COR-L47 (cell line): ENCODE results near the gene TNNT2.

Source experiments
- DNase-seq: peaks from one replicate; lab custom pipeline; 2025; lab: John Stamatoyannopoulos, UW

TNNT2 gene

DNA sequence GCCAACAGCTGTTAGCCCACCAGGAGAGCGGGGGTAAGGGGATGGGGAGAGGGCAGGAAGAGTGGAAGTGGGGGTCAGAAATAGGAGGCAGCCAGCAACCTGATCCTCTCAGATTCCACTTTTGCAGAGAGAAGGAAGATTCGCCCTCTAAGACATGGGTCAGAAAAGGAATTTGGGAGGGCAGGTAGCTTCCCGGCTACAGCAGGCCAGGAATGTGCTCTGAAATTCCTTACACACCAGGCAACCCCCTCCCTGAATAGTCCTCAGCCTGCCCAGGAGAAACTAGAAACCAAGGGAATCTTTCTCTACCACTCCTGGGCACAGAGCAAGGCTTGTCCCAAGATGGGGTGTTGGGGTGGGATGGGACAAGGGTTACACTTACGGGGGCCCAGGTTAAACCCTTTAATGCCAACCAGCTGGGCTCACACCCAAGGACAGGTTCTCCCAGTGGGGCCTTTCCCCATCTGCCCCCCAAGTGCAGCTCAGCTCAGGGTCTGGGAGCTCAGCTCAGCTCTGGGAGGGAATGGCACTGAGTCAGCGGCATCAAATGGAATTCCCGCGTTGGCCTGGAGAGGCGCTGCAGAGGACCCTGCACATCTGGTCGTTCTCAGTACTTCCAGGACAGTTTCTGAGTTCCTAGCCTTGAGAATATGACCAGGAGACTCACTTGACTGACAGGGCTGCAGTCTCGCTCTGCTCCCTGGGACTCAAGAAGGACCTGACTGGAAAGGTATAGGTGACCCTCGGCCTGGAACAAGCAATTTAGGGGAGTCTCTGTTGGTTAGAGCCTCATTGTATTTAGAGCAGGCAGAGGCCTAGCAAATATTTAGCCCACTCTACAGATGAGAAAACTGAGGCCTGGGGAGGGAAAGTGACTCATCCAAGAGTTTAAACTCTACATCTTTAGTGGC, 761 bp downstream of the TNNT2 start:
- DNase-seq = no peak

DNA sequence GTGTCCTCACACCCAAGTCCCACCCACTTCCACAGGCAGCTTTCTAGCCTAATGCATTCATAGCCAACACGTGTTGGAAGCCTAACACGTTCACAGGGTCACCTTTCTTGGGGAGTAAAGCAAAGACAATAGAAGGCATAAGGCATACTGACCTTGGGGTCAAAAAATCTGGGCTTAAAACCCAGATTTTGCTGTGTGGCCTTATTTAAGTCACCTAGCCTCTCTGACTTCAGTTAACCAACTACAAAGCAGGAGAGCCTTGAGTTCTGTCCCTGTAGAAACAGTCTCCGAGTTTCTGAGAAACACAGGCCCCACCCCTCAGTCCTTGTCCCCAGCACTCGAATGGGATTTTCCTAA, 1.4 kb downstream of the TNNT2 start:
- DNase-seq = no peak

DNA sequence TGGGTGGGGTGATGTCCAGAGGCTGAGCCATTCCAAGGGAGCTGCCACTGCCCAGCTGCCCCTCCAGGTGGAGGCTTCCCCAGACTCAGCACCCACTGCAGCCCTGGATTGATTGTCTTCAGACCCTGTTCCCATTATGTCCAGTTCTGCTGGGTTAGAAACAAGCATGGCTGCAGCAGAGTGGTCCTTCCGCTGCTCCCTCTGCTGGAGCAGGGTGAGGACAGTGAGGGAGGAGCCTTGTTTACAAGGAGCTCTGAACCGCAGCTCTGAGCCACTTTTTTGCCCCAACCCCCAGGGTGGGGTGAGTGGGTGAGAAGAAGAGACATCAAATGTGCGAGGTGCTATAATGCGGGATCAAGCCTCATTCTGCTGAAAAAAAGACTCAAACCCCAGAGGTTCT, 2.3 kb downstream of the TNNT2 start:
- DNase-seq = no peak

DNA sequence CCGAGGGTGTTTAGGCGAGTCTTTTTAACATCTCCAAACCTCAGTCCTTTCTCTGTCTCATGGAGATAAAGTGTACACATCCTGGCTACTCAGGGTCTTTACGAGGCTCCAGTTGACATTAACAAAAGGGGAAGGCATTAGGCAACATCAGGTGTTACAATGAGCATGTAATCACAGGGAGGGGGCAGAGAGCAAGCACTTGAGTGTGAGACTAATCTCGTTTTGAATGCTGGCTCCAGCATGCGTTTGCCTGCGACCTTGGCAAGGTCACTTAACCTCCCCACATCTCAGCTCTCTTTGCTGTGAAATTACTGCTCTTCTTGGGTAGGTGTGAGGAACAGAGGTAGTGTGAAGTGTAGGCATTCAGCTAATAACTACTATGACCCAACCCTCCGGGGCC, 3.1 kb downstream of the TNNT2 start:
- DNase-seq = no peak

DNA sequence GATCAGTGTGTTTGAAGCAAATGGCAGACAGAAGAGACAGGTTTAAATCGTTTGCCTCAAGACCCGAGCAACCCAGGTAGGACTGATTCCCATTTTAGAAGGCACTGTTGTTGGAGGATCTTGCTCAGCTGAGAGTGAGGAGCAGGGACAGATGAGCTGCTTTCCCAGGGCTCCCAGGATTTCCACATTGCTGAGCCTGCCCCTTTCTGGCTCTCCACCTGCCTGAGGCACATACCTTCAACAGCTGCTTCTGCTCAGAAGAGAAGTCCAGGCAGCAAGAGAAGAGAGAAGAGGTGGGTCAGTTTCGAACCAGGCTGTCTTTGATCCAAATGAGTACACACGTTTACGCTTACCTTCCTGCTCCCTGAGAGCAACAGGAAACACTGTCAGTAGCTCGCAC, 5.7 kb downstream of the TNNT2 start:
- no peak for DNase-seq

DNA sequence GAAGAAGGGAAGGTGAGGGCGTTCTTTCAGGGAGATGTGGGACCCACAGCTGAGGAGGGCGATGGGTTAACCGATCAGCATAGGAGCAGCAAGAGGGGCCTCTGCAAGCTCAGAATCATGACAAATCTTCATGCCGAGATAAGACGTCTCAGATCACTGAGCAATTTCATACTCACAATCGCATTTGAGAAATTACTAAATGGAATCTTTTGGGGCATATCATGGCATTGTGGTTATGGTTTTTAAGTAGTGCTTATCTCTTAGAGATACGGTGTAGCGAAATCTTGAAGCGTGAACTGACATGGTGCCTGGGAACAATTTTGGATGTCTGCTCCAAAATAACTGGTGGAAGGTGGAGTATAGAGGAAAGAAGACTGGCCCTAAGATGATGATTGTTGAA, 6.2 kb downstream of the TNNT2 start:
- DNase-seq = no peak

DNA sequence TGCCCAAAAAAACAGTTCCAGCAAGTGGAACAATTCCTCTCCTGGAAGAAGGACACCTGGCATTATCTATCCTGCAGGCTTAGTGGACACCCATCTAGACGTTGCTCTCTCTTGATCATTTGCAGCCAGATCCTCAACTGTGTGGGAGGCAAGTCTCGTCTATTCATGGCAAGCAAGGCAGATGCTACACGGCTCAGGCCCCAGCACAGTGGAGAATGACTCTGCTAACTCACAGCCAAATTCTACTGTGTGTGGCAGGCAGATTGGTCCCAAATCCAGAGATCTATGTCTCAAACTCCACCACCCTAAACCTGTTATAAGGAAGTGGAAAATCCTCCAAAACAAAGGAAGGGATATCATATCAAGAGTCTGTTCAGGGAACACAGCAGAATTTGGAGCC, 7.0 kb downstream of the TNNT2 start:
- DNase-seq = no peak

DNA sequence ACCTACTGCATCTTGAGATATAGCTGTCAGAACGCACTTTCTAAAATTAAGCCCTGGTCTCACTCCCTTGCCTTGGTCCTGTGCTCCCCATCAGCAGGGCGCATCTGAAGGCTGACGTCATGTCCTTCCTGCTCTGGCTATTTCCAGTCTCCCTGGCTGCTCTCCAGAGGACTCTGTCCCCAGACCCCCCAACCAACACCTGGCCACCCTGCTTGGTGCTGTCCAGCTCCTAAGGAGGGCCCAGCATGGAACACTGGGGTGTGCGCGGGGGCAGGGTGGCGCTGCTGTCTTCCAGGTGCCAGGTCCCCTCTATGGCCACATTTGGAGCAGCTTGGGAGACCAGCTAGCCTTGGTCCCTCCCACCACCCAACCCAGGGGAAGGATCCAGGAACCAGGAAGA, 8.3 kb downstream of the TNNT2 start:
- DNase-seq = no peak

DNA sequence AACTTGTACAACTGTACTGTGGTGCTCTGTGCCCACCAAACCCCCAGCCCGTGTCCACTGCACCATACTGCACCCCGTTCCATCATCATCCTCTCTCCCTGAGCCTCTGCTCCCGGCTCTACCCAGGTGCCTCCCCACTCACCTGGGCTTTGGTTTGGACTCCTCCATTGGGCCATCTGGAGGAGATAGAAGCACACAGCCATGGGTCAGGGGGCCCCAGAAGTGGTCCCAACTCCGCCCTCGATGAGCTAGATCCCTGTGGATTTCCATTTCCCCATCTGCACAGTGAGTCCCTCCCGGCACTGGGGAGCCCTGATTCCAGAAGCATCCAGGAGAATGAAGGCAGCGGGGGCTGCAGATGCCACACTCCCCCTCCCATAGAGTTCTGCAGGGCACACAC, 10.8 kb downstream of the TNNT2 start:
- DNase-seq = no peak

DNA sequence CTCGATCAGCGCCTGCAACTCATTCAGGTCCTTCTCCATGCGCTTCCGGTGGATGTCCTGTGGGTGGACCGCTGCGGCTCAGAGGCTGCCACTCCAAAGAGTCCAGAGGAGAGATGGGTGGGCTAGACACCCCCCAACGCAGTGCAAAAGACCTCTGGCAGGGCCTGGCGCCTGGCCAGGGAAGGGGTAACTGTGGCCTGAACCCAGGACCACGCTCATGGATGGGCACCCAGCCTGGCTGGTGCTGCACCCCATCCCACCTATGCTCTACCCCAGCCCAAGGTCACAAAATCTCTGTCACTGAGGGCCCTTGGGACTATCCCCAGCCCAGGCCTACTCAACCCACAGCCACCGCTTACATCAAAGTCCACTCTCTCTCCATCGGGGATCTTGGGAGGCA, 12.2 kb downstream of the TNNT2 start:
- no peak for DNase-seq

DNA sequence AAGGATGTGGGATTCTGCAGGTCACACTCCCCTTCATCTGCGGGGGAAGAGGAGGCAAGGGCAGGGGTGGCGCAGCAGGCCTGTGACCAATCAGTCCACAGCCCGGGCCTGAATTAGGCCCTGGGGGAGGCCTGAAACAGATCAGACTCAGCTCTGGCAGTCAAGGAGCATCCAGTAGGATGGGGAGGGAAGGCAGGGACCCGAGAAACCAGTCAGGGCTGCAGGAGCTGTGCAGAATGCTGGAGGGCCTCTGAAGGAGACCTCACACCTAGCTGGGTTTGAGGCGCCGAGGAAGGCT, 12.7 kb downstream of the TNNT2 start:
- no peak for DNase-seq

DNA sequence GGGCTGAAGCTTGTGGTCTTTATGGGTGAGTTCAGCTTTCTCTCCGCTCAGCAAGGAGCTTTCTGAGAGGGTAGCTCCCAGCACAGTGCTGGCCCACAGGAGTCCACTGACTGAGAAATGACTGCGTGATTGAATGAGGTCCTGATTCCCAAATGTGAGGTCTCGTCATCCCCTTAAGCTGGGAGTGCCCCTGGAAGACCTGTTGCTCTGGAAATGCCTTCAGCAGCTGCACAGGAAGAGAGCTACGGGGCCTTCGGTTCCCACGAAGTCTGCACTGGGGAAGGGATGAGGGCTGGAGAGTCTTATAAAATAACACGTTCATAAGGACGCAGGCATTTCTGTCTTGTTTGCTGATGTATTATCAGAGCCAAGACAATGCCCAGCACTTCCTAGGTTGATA, 14.0 kb downstream of the TNNT2 start:
- DNase-seq = no peak

DNA sequence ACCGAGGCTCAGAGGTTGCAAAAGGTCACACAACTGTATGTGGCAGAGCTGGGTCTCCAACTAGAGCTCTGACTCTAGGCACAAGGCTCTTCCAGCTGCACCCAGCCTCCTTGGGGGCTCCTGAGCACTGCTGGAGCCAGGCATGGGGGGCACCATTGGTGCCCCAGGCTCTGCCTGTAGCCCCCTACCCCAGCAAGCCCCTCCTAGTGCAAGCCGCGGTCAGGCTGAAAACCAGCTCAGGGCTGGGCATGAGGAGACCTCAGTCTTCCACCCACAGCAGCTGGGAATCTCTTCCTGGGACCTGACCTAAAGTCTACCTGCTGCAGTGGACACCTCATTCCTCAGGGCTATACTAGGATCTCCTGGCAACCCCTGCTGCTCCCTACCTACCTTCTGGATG, 14.6 kb downstream of the TNNT2 start:
- no peak for DNase-seq

DNA sequence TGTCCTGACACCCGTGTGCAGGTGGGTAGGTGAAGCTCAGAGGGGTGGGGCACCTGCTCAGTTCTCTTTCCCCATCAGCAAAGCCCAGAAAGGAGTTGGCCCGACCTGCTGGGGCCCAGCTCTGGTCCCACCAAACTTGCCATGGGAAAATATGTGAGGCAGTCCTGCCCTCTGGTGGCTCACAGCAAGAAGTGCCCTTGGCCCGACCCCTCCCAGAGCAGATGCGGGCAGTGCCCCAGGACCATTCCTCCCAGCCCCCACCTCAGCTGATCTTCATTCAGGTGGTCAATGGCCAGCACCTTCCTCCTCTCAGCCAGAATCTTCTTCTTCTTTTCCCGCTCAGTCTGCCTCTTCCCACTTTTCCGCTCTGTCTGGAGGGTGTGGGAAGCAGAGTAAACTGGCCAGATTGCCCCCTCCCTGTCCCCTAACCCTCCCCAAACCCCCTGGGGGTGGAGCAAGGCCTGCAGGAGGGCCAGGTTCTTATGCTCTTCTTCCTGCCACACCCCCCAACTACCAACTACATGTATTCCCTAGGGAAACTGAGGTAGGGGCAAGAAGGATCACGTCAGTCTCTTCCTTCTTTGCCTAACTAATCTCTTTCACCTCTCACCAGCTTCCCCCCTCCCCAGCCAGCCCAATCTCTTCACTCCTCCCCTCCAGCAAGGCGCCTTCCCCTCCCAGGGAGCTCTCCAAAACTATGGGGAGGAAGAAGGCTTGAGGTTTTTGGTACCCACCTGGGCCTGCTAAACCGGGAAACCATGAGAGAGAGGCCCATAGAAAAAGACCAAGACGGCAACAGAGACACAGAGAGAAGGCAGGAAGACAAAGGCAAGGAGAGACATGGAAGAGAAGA, 15.6 kb downstream of the TNNT2 start:
- peak; percentile 56 for DNase-seq

DNA sequence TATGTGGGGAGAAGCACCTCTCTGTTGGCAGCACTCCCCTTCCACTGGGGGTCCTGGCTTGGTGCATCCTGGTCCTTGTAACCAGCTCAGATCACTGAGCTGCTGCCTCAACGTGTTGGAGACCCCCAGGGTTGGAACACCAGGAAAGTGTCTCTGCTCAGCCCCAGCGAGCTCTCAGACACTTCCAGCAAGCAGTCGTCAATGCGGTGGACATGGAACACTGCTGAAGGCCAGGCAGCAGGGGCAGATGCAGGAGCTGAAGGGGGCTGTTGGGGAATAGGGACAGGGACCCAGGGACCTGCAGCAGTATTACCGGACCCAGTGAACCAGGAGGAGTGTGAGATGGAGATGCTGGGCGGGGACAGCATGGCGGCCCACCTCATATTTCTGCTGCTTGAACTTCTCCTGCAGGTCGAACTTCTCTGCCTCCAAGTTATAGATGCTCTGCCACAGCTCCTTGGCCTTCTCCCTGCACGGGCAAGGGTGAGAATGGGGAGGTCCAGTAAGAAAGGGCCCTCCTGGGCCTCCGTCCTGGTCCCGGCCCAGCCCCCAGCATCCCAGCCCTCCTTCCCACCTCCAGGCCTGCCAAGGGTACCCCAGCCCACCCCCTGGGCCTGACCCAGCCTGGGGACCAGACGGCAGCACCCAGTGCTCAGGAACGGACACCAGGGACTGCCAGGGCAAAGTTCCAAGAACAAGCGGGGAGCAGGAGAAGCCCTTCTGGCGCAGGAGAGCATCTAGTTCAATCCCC, 16.4 kb downstream of the TNNT2 start:
- DNase-seq = no peak

DNA sequence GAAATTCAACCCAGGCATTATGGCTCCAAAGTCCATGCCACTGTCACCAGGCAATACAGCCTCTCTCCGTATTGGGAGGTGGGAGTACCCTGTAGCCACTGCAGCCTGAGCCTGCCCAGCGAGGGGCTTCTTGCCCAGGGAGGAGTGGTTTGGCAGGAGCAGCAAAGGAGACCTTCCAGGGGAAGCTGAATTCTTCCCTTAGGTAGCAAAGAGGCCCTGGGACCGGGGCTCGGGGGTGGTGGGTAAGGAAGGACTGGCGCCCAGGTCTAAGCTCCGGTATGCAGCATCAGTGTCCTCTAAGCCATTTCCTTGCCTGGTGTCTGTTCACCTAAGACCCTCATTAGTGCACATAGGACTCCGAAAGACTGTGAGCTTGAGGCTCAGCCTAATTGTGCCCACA, 17.0 kb downstream of the TNNT2 start:
- no peak for DNase-seq

DNA sequence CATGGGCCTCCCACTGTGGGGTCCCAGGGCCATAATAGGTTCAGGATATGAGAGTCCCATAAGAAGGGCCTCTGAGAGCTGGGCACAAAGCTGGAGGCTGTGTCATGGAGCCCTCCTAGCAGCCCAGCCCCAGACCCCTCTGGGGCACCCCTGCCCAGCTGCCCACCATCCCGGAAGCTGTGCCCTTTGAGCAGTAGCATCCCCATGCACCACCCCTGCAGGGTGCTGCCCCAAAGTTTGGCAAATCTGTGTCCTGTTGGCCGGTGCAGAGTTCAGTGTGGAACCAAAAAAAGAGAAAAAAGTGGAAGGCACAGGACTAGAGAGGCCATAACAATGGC, 17.6 kb downstream of the TNNT2 start:
- DNase-seq = no peak

DNA sequence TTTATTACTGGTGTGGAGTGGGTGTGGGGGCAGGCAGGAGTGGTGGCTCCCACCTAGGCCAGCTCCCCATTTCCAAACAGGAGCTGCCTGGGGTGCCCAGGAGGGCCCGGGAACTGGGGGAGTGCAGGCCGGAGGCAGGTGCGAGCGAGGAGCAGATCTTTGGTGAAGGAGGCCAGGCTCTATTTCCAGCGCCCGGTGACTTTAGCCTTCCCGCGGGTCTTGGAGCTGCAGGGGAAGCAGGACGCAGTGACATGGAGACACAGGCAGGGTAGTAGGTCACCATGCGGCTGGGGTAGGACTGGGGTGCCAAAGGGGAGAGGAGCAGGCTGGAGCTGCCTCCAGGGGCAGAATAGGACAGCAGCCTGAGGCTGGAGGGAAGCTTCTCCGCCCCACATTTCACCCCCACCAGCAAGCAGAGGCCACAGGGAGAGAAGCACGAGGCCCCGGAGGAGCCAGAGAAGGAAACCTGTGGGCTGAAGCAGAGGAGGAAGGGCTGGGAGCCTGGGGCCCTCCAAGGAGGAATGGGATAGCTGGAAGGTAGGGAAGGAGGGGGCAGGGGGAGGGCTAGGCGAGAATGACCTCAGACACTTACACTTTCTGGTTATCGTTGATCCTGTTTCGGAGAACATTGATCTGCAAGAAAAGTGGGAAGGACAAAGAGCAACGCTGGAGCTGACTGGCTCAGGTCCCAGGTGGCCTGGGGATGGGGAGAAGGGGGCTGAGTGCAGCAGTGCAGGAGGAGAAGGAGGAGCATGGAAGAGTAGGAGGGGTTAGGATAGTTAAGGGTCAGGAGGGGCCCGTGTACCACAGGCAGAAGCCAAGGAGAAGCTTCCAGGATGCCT, 18.2 kb downstream of the TNNT2 start:
- DNase-seq = no peak

DNA sequence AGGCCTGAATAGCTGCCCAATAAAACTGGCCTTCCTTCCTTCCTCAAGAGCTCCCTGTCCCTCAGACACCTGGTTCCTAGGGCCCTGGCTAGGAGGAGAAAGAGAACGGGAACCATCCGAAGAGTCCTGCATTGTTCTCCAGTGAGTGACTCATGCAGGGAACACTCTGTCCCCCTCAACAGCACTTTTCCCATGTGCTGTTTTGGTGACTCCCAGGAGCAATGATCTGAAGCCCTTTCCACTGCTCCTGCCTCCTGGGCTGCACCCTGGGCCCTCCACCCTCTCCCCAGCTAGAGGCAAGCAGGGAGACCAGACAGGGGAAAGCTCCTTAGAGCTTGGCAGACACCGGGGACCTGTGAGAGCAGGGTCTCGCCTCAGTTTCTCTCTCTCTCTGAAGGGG, 18.9 kb downstream of the TNNT2 start:
- DNase-seq = no peak

DNA sequence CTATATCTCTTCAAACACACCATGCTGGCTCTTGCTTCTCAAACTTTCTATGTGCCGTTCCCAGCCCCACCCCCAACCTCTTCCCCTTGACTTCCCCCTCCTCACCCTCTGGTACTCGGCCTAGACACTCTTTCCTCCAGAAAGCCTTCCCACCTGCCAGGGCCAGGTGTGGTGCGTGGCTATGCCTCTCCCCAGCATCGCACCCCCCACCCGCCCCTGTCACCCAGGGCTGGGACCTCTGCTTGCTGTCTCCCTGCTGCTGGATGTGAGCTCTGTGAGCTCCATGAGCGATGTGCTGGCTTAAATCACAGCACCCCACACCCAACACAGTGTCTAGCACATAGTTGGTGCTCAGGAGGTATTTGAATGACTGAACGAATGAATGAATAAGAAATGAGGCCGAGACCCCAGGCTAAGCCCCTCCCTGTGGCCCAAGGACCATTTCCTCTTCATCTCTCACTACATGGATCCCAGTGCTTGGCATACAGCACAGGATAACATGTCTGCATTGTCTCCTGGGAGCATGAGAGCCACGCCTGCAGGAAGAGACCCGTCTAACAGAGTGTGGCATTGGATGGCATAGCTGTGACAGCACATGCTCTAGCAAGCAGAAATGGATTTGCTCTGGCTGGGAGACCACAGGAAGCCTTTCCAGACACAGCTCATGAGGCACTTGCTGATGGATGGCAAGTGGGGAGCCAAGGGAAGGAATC, 19.7 kb downstream of the TNNT2 start:
- DNase-seq = no peak

DNA sequence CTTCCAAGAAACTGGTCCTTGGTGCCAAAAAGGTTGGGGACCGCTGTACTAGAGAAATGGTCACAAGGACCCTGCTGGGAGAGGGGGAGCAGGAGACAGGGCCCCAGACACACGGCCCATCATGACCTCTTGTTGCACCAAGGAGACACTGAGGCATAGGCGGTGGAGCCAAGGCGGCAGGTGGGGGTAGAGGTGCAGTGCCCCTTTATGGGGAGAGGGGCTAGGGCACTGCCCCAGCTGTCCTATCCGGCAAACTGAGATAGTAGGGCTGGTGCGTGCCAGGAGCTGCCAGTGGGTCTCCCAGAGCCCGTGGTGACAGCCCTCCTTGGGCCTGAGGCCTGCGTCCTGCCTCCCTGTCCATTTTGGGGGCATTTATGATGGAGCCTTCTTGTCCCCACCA, 20.3 kb downstream of the TNNT2 start:
- no peak for DNase-seq
